Medulla oblongata (tissue), 1 donor: ENCODE results near the gene SH2B2.
A peak's percentile ranks its signal among the peaks of the same experiment; 100 is the strongest.
"Not testable (repeated sequence)": the region's sequence is repeated elsewhere in the genome, so short reads cannot be mapped to it uniquely, and the experiment has no call there.

Experiments
- DNase-seq: peaks from one replicate; pipeline ENCODE4 v3.0.0-alpha.2; 2015; ENCODE audit errors: extremely low spot score

SH2B2 gene

DNA sequence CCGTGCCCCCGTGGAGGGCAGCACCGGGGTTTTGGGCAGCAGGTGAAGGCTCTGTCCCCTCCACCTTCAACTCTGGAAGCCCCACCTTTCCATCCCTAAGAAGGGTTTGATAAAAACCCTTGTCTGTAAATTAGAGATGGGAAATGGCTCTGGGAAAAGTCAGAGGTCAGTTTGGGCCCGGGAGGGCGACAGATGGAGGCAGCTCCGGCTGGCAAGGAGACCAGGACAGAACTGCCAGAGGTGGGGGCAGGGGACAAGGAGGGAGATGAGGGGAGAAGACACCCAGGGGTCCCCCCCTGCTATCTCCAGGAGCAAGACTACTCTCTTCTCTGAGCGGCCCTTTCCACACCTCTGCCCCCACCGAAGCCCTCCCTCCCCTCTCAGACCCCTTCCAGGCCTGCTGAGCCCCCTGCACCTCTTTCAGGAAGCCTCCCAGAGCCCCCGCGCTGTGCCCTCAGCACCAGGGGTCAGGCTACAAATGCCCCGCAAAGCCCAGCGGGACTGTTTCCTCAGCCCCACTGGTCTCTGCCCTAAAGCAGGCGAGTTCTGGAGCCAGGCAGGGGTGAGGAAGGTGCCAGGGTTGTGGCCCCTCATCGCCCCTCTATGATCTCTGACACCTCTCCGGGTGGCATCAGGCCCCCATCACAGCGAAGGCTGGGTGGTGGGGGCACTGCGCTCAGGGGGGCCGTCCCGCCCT is 980 bp upstream of the SH2B2 start:
- DNase-seq = no peak

DNA sequence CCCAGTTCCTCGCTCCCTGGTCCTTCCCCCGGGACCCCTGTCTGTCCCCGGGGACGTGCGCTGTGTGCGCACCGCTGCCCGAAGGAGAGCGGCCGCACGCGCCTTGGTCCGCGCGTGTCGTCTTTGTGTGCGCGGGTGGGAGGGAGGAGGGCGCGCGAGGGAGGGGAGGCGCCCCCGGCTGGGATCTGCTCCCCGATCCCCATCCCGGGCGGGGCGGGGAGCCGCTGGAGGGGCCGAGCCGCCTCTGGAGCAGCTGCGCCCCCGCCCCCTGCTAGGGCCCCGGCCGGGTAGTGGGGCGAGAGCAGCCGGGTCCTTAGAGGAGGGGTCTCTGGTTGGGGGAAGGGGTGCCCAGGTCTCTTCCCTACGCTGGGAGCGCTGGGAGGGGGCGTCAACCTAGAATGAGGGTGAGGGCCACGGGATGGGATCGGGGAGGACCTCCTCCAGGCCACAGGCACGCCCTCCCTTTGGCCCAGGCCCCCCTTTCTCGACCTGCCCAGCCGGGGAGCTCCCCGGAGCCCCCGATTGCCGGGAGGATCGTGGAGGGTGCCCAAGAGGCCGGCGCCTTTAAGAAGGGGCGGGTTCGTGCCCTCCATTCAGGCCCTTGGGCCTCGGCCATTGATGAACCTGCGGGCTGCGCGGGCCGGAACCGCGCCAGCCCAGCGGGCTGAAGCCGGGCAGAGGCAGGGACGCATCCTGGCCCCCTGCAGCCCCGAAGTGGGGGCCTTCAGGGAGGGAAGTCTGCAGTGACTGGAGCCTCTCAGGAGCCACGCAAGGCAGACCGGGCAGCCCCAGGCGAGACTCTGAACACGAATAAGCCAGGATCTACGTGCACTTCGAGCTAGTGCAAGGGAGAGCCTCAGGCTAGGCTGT is 678 bp downstream of the SH2B2 start:
- peak; percentile 43 for DNase-seq

DNA sequence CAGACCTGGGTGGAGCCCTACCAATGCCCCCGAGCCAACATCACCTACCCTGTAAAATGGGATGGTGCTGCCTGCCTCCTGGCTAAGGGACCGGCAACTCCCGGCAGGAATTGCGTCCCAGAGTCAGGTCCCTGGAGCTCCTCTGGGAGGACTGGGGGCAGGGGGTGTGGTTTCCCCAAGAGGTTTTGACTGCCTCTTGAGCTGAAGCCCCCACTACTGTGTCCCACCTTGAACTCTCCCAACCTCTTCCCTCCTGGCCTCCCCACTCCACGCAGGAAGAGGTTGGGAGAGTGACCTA is 1.3 kb downstream of the SH2B2 start:
- DNase-seq = no peak

DNA sequence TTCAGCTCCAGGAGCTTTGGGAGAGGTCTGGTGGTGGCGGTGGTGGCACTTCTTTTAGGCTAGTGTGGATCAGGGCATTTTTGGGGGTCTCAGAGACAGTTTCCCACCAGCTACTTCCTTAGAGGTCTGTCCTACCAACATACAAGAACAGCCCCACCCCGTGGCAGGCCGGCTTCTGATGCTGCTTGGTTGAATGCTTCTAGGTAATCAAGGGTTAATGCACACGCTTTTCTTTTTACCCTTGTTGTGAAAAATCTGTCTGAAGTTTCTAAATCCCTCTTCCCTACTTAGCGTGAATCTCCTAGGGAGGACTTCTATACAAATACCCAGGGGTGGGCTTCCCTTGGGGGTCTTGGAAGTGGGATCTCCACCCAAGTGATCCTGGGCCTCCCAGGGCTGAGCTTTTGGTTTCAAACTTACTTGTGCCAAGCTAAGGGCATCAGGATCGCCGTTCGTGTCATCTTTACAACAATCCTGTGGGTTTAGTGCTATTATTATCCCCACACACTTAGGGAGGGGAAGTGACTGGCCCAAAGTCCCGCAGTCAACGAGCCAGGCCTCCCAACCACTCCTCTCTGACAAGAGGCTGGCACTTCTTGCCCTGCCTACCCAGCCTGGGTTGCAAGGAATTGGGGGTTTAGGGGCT is 1.7 kb downstream of the SH2B2 start:
- DNase-seq = no peak

DNA sequence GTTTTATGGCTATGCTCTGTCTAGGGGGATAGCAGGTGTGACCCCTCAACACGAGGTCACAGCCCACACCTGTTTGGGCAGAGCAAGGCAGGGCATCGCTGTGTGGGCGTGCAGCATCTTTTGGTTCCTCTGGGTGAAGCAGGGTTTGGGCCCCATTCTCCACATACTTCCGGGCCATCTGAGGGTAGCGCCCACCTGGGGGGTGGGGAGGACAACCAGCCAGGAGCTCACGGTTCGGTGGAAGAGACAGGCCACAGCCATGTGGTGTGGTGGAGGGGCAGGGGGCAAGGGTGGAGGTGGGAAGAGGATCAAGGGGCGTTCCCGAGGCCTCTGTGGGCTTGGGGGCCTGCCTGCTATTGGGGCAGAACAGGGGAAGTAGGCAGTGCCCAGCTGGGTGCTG is 2.4 kb downstream of the SH2B2 start:
- DNase-seq = no peak

DNA sequence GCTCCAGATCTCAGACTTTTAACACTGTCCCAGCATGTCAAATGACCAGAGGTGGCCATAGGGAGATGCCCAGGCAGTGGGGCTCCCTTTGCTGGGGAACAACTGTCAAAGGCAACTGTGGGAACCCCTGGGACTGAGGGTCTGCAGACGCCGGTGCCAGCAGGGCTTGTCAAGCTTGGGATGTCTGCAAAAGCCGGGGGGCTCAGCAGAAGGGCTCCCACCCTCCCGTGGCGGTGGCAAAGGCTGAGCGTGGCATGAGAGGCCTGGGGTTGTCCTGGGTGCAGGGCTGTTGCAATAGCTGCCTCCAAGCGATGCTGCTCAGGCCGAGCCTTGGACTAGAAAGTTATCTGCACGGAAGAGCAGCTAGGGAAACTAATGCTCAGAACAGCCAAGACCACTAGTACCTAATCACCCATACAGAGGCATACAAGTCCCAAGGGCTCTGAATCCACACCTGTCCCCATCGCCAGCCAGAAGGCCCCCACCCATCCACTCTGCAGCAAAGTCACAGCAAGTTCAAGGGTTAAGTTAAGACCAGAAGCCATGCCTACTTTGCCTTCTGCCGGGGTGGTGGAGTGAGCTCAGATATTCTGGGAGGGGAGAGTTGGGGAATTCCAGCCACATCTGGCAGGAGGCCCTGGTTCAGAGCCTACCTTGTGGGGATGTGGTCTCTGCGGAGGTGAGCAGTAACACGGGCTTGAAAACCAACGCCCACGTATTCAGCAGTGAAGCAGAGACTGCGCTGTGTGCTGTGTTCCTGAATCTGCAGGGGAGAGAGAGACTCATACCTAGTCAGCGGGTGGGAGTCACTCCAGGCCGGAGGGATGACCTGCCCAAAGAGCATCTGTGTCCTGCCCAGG is 4.6 kb downstream of the SH2B2 start:
- DNase-seq = no peak

DNA sequence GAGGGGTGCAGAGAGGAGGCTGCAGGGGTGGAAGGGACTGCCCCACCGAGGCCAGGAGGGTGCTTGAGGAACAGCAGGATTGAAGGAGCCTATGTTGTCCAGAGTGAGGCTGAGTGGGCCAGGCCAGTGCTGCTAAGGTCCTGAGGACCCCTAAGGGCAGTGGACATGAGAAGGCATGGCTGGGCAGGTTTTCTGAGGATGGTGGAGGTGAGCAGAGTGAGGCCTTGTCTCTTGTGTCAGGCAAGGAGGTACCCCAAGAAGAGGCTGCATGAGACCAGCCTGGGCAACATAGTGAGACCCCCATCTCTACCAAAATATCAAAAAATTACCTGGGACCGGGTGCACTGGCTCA is 5.2 kb downstream of the SH2B2 start:
- DNase-seq = no peak

DNA sequence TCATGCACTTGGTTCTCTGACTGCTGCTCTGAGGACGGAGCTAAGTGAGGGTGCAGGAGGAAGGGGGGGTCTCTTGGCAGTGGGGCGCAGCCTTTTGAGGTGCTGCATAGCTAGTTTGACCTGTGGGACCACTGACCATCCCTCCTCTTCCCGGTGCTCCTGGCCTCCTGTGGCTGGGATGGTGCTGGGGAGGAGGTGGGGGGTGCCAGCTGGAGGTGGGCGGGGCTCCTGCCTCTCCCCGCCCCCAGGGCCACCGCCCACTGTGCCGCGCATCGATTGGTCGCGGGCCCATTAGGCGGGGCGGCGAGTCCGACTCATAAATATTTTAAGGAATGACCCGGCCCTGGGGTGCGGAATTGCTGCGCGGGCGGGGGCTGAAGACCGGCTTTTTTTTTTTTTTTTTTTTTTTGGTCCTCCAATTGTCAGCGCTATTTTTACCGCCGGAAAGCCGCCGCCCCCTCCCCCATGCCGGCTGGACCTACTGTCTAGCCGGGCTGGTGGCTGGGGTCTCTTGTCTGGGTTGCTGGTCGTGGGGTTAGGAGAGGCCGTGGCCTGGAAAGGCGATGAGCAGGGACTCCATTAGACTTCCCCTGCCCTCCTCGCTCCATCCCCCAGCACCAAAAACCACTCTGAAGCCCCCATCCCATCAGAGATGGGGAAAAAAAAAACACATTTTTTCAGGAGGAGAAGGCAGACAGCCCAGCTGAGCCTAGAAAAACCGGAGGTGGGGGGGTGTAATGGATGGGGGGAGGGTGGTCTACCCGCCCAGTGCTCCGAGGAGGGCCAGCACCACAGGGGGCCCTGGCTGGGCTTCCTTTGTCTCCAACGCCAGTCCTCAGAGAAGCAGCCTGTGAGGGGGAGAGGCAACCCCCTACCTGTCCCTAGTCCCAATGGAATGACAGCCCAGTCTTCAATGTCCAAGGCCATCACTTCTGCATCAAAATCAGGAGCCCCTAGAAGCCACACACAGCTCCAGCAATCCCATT is 6.4 kb downstream of the SH2B2 start:
- DNase-seq = no peak

DNA sequence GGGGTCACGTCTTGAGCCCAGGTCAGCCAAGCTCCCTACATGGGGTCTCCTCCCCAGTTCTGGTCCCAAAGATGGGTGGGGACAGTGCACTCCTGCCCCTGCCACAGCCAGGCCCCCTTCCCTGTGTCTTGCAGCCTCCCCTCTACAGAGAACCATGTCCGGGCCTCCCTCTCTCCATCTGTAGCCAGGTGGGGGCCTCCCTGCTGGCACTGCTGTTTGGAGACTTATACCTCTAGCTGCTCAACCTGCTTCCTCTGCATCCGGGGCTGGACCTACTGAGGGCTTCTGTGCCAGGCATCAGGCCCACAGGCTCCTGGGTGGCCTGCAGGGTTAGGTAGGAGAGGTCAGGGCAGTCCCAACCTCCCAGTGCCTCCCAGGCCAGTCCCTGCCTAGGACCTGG is 7.9 kb downstream of the SH2B2 start:
- no peak for DNase-seq

DNA sequence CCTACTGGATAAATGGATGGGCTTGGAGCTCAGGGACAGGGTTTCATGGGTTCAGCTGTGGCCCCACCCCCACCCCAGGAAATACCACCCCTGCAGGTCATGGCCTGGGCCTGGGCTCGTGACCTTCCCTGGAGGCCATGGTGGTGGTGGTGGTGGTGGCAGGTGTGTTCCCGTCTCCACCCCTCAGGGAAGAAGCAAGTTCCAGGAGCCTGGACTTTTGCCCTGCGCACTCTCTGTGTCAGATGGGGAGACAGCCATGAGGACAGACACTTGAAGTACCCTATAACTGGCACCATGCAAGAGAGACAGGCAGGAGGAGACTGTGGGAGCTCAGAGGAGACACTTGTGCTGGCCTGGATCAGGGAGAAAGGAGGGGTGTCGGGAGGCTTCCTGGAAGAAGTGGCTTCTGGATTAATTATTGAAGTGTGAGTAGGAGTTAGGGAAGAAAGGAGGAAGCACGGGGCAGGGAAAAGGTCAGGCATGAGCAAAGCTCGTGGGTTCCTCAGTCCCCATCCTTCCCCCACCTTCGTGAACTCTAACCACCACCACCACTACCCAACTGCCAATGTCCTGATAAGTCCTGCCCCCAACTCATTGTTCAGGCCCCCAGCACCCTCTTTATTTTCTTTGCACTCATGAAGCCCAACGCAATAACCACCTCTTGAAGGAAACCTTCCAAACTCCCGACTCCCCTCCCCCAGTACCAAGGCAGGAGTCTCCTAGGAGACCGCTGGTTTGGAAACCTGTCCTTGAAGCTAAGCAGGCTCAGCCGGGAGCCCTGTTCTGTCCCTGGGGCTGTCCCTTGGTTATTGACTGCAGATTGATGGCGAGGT is 8.9 kb downstream of the SH2B2 start:
- no peak for DNase-seq

DNA sequence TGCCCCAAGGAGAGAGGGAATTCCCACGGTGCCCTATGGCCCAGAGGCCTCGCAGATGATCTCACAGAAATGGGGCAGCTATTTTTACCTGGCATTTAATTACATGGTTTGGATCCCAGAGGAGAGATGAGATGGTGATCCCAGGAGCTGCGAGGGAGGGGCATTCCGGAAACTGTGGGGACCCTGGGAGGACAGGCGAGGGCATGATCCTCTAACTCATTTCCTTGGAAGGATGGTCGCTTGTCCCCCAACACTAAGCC is 9.4 kb downstream of the SH2B2 start:
- no peak for DNase-seq

DNA sequence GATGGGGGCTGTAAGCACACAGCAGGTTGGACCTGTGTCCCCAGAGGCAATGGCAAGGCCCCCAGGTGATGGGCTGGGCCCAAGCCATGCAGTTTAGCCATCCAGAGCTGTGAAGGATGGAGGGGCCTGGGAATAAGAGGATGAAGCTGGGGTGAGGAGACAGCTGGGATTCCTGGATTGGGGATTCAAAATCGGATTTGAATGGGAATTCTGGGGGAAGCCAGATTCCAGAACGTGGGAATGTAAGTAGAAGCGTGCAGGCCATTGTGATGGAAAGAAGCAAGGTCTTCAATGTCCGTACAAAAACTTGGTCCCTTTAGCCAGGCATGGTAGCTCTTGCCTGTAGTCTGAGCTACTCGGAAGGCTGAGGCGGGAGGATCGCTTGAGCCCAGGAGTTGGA is 9.8 kb downstream of the SH2B2 start:
- no peak for DNase-seq

DNA sequence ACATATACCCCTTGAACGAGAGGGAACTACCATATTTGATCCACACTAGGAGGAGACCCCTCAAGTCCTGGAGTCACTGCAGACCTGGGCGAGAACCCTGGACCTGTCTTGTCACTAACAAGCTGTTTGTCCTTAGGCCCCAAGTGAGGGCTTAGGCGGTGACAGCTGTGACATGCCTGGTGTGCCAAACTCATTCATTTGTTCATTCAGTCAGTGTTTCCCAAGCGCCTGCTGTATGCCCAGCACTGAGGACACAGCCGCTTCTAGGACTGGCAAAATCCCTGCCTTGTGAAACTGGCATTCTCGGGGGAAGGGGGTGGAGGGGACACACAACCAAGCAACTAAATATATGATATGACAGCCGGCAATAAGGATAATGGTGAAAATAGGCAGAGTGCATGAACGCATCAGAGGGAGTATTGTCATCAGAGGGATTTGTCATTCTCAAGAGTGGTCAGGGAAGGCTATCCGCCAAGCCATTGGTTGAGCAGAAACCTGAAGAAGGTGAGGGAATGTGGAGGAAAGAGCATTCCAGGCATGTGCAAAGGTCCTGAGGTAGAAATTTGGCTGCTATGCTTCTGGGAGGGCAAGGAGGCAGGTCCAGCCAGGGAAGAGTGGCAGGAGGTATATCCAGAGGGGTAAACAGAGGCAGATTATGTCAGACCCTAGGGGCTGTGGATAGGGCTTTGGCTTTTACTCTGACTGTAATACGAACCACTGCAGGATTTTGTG is 11.0 kb downstream of the SH2B2 start:
- no peak for DNase-seq

DNA sequence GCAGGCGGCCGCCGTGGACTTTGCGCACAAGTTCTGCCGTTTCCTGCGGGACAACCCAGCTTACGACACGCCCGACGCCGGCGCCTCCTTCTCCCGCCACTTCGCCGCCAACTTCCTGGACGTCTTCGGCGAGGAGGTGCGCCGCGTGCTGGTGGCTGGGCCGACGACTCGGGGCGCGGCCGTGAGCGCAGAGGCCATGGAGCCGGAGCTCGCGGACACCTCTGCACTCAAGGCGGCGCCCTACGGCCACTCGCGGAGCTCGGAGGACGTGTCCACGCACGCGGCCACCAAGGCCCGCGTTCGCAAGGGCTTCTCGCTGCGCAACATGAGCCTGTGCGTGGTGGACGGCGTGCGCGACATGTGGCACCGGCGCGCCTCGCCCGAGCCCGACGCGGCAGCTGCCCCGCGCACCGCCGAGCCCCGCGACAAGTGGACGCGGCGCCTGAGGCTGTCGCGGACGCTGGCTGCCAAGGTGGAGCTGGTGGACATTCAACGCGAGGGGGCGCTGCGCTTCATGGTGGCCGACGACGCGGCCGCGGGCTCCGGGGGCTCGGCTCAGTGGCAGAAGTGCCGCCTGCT is 14.1 kb downstream of the SH2B2 start:
- DNase-seq = no peak

DNA sequence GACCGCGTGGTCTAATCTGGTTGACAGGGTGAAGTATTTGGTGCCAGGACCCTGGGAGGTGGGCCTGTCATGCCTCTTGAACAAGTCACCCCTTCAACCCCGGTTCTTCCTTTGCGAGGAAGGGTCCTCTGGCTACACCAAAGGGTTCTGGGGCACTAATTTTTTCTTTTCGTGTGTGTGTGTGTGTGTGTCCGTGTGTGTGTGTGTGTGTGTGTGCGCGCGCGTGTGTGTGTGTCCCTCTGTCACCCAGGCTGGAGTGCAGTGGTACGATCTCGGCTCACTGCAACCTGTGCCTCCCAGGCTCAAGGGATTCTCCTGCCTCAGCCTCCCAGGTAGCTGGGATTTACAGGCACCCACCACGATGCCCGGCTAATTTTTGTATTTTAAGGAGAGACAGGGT is 14.7 kb downstream of the SH2B2 start:
- DNase-seq = not testable (repeated sequence)

DNA sequence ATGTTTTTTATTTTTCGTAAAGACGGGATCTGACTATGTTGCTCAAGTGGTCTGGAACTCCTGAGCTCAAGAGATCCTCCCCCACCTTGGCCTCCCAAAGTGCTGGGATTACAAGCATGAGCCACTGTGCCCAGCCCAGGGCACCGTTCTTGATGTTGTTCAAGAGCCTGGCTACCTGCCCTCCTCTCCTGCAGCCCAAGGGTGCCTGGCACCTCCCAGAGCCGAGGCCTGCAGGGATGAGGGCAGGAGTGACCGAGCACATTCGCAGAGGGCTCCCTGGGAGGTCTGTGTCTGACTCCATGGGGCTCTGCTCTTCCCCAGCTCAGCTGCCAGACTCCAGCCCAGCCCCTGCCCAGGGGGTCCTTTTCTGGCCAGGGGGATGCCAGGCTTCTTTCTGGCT is 15.4 kb downstream of the SH2B2 start:
- no peak for DNase-seq

DNA sequence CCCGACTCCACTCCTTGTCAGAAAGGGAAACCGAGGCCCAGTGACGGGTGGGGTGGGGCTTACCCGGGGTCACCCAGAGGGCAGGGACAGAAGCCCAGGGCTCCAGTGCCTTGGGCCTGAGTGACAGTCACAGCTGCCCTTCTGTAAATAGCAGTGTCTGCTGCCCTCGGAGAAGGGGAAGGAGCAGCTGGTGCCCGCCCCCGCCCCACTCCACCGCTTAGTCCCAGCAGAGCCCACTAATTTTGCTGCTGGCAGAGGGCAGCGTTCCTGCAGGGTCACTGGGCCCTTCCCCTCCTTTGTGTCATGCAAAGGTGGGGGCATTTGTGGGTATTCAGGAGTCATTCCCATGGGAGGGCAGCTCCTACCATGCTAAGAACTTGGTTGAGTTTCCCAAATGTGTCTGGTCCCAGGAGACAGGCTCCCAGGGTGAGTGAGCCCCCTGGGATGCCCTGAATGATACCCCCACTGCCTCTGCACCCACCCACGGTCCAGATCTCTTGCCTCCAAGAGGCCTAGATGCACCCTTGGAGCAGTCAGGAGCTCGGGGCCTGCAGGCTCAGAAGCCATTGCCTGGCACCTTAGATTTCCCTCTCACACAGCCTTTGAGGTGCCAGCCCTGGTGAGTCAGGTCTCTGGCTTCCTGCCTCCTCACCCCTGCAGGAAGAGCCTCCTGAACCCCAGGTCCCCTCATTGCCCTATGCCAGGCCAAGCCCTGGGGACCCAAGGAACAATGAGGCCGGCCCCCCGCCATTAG is 17.2 kb downstream of the SH2B2 start:
- DNase-seq = no peak

DNA sequence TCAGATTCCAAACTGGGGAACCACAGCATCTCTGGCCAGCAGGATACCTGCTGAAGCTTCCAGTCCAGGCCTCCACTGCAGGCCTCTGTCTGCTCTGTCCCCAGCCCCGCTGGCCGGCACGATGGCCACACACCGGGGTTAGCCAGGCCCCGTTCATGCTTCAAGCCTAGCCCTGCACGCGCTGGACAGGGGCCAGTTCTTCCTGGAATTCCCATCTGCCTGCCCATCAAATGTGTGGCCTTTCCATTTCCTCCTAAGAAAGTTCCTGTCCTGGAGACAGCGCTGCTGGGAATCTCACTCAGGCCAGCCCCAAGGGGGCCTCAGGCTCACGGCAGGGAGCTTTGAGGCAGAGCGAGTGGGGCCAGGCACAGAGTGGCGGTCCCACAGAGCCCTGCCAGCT is 18.0 kb downstream of the SH2B2 start:
- DNase-seq = no peak
